Endothelial cell of umbilical vein (primary cell): Measurements from ENCODE around the gene CDYL. TPM values are rescaled to one million over a fixed set of nuclear protein-coding genes. Genes with fewer than 3 reads are reported as not detected.

Experiments
- BruUV-seq: library from RNA; stranded (reverse); fragments of 400-500 nt; replicated peaks from 2 replicates; lab custom pipeline; 2021; lab: Mats Ljungman, UMichigan
- CTCF ChIA-PET: fragments of 300-600, 350-600 bp; sonication (Branson Sonifier 250); formaldehyde crosslinking; loops from one replicate; lab custom pipeline; 2021; ENCODE audit warnings: antibody characterized with exemption, inconsistent platforms; lab: Charles Lee
- POLR2A ChIA-PET: fragments of 300-600, 350-600 bp; sonication (Branson Sonifier 250); formaldehyde crosslinking; loops from one replicate; lab custom pipeline; 2021; ENCODE audit warnings: antibody characterized with exemption, inconsistent platforms; lab: Charles Lee
- DNase-seq: peaks from one replicate; pipeline ENCODE4 v3.0.0-alpha.2; 2011; ENCODE audit warnings: low read depth, low spot score
- FAIRE-seq: peaks from 2 replicates; lab custom pipeline; 2011; peaks lifted over from hg19 to GRCh38; lab: Jason Lieb, UNC
- H2AFZ ChIP-seq: 2 replicates; pipeline ENCODE4 v1.6.0; 2012; ENCODE audit warnings: low read depth, low read length, control low read depth, inconsistent platforms
- H3K27ac ChIP-seq: 2 replicates; pipeline ENCODE4 v1.5.1; 2011; ENCODE audit warnings: low read depth, mild to moderate bottlenecking, control low read depth, low read length, moderate library complexity; ENCODE audit not compliant: insufficient read depth
- H3K27me3 ChIP-seq, 2 experiments: 2 replicates each; pipeline versions ENCODE4 v1.6.0 to v1.6.1; 2011; ENCODE audit warnings: low read length in 2 of 2, mixed read lengths in 1 of 2; ENCODE audit not compliant: control insufficient read depth in 2 of 2, insufficient read depth in 2 of 2
- H3K36me3 ChIP-seq, 2 experiments: 2 replicates in 1 of 2; 3 replicates in 1 of 2; pipeline ENCODE4 v1.5.1; 2011; ENCODE audit warnings: low read length in 2 of 2, mild to moderate bottlenecking in 1 of 2, moderate library complexity in 1 of 2; ENCODE audit not compliant: control insufficient read depth in 2 of 2, insufficient read depth in 2 of 2; ENCODE audit errors: extremely low read depth in 1 of 2
- H3K4me1 ChIP-seq: 3 replicates; pipeline ENCODE4 v1.5.1; 2011; ENCODE audit warnings: mild to moderate bottlenecking, low read length; ENCODE audit not compliant: control insufficient read depth, insufficient read depth; ENCODE audit errors: extremely low read depth
- H3K4me2 ChIP-seq: 2 replicates; pipeline ENCODE4 v1.6.1; 2011; ENCODE audit warnings: low read length, control low read depth, mixed read lengths; ENCODE audit not compliant: insufficient read depth
- H3K4me3 ChIP-seq, 3 experiments: fragments of 200-600 bp in 1 of 3; sonication (generic), shearing (Covaris generic) in 1 of 3; replicated peaks in 1 of 3; 2 replicates each; pipeline ENCODE4 v1.5.1; 2011 to 2016; ENCODE audit warnings: control low read depth in 3 of 3, low read length in 3 of 3, mild to moderate bottlenecking in 2 of 3, inconsistent platforms in 1 of 3, low read depth in 1 of 3, moderate library complexity in 1 of 3; ENCODE audit not compliant: insufficient read depth in 1 of 3
- H3K79me2 ChIP-seq: 2 replicates; pipeline ENCODE4 v1.6.0; 2012; ENCODE audit warnings: low read length, inconsistent platforms; ENCODE audit not compliant: control insufficient read depth, insufficient read depth
- H3K9ac ChIP-seq: replicated peaks from 2 replicates; pipeline ENCODE3; 2011; ENCODE audit warnings: low read length, control low read depth; ENCODE audit not compliant: insufficient read depth; ENCODE audit errors: extremely low read depth
- H3K9me1 ChIP-seq: replicated peaks from 3 replicates; pipeline ENCODE4 v1.6.0; 2011; ENCODE audit warnings: mild to moderate bottlenecking, low read length; ENCODE audit not compliant: control insufficient read depth, insufficient read depth; ENCODE audit errors: extremely low read depth
- H3K9me3 ChIP-seq: replicated peaks from 2 replicates; pipeline ENCODE4 v1.5.1; 2012; ENCODE audit warnings: low read length, inconsistent platforms; ENCODE audit not compliant: control insufficient read depth, insufficient read depth
- H4K20me1 ChIP-seq: replicated peaks from 2 replicates; pipeline ENCODE3; 2011; ENCODE audit warnings: mild to moderate bottlenecking, low read length; ENCODE audit not compliant: control insufficient read depth, insufficient read depth; ENCODE audit errors: extremely low read depth
- EZH2 ChIP-seq: IDR thresholded peaks from 2 replicates; pipeline ENCODE4 v1.6.1; 2012; ENCODE audit warnings: borderline replicate concordance, low read depth, mild to moderate bottlenecking, moderate library complexity, low read length, inconsistent platforms; ENCODE audit not compliant: severe bottlenecking
- FOS ChIP-seq: IDR thresholded peaks from 2 replicates; pipeline ENCODE4 v1.6.1; 2011; ENCODE audit warnings: mild to moderate bottlenecking, low read length, moderate library complexity, borderline replicate concordance; ENCODE audit not compliant: insufficient read depth
- GATA2 ChIP-seq: IDR thresholded peaks from 2 replicates; pipeline ENCODE4 v1.7.0; 2011; ENCODE audit warnings: low read depth, mild to moderate bottlenecking, moderate library complexity, mixed read lengths, low read length; ENCODE audit not compliant: insufficient read length, insufficient read depth
- JUN ChIP-seq: IDR thresholded peaks from 2 replicates; pipeline ENCODE4 v1.6.1; 2011; ENCODE audit warnings: borderline replicate concordance, low read depth; ENCODE audit not compliant: insufficient read length, insufficient read depth
- MAX ChIP-seq: IDR thresholded peaks from 2 replicates; pipeline ENCODE4 v1.6.1; 2011; ENCODE audit not compliant: insufficient read depth, insufficient read length
- MYC ChIP-seq: IDR thresholded peaks from one replicate; pipeline ENCODE4 v1.6.1; 2011; ENCODE audit warnings: mild to moderate bottlenecking, low read depth, low read length
- POLR2A ChIP-seq: IDR thresholded peaks from 2 replicates; pipeline ENCODE4 v1.6.1; 2012; ENCODE audit warnings: low read depth, mild to moderate bottlenecking, control low read depth, low read length
- POLR2AphosphoS5 ChIP-seq: IDR thresholded peaks from 2 replicates; pipeline ENCODE4 v1.6.1; 2012; ENCODE audit warnings: low read depth, mild to moderate bottlenecking, control low read depth, low read length, moderate library complexity; ENCODE audit not compliant: insufficient read depth
- dilution Hi-C: fragments of 300-500 bp; cut with MboI; formaldehyde crosslinking; loops from one replicate; pipeline ENCODE4 v1.15.0; 2019; ENCODE audit warnings: low sequenced_read_pairs; ENCODE audit not compliant: extremely low pct_ligation_motif_present
- intact Hi-C: fragments of 100-400 bp; cut with micrococcal nuclease; formaldehyde crosslinking; loops from one replicate; pipeline ENCODE4 v1.10.0; 2022
- polyA plus RNA-seq, 4 experiments: library from polyadenylated mRNA; depleted of rRNA in 3 of 4; stranded (reverse) in 3 of 4; unstranded in 1 of 4; fragments of >200 nt; gene quantifications; 2 replicates each; pipeline versions ENCODE4 v1.2.1 to v1.2.3, GENCODE V29; 2011 to 2012; ENCODE audit warnings: missing spikeins in 1 of 4
- total RNA-seq: library from RNA; stranded (reverse); gene quantifications from 2 replicates; pipeline ENCODE4 v1.2.3, GENCODE V29; 2021
- TF ChIP-seq, protein P1 (sequence below), 2 donors: IDR thresholded peaks; 1 replicate in 1 of 2; 2 replicates in 1 of 2; pipeline ENCODE4 v1.5.1; 2011; ENCODE audit warnings: low read length in 2 of 2, mild to moderate bottlenecking in 2 of 2, moderate library complexity in 2 of 2, control low read depth in 1 of 2, inconsistent platforms in 1 of 2, low read depth in 1 of 2; ENCODE audit not compliant: insufficient read depth in 1 of 2; ENCODE audit errors: extremely low read depth in 1 of 2

Gene CDYL
- total and polyA plus RNA-seq, 2 donors (not counting 3 experiments of a cell fraction or from before 2014, with no cell fraction given) = 10.2 to 35.6 TPM

- no peaks in the 10 kb centered on the region for H3K36me3 ChIP-seq
- H3K27ac ChIP-seq = no peak overlapping the region
- no peak overlapping the region for H3K4me3 ChIP-seq
- FAIRE-seq (no peak), DNase-seq (no peak)
- no peaks in the 10 kb centered on the region for H3K9me1 ChIP-seq
- TF ChIP-seq GATA2 = no peak
- TF ChIP-seq FOS = no peak
- TF ChIP-seq, protein P1, sequence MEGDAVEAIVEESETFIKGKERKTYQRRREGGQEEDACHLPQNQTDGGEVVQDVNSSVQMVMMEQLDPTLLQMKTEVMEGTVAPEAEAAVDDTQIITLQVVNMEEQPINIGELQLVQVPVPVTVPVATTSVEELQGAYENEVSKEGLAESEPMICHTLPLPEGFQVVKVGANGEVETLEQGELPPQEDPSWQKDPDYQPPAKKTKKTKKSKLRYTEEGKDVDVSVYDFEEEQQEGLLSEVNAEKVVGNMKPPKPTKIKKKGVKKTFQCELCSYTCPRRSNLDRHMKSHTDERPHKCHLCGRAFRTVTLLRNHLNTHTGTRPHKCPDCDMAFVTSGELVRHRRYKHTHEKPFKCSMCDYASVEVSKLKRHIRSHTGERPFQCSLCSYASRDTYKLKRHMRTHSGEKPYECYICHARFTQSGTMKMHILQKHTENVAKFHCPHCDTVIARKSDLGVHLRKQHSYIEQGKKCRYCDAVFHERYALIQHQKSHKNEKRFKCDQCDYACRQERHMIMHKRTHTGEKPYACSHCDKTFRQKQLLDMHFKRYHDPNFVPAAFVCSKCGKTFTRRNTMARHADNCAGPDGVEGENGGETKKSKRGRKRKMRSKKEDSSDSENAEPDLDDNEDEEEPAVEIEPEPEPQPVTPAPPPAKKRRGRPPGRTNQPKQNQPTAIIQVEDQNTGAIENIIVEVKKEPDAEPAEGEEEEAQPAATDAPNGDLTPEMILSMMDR (IDR thresholded peaks at IDR 0.05; ENCODE audit: extremely low read depth in 1 of 2, insufficient read depth in 1 of 2, low read depth in 1 of 2, low read length in 2 of 2) = no peak
- TF ChIP-seq EZH2 = no peak
- no peak for TF ChIP-seq POLR2AphosphoS5
- no peak for TF ChIP-seq MAX
- TF ChIP-seq MYC = no peak
- TF ChIP-seq POLR2A = no peak
- TF ChIP-seq JUN = no peak
- no peak overlapping the region for H3K4me2 ChIP-seq
- H3K9ac ChIP-seq = no peak overlapping the region
- POLR2A ChIA-PET = no interaction called here
- H3K27me3 ChIP-seq = no peaks in the 10 kb centered on the region
- H3K9me3 ChIP-seq = no peaks in the 10 kb centered on the region
- intact Hi-C loops = no loop called here
- peaks cover 4% of the 10 kb centered on the region for H3K79me2 ChIP-seq
- H4K20me1 ChIP-seq = no peaks in the 10 kb centered on the region
- CTCF ChIA-PET = interaction anchor here (1.6 kb wide), 1 partner anchor 10 kb away, joined by 6 read pairs; no protein-coding TSS in a partner anchor
- no peaks in the 10 kb centered on the region for H3K4me1 ChIP-seq
- dilution Hi-C loops = no loop called here
- no TSS peak for BruUV-seq
- no peak overlapping the region for H2AFZ ChIP-seq
Measured at GRCh38 chr6:4929097-4929718, 153.0 kb downstream of the CDYL start.
